ENCODE data around the gene TATDN2.

- TF ChIP-seq, protein P1, sequence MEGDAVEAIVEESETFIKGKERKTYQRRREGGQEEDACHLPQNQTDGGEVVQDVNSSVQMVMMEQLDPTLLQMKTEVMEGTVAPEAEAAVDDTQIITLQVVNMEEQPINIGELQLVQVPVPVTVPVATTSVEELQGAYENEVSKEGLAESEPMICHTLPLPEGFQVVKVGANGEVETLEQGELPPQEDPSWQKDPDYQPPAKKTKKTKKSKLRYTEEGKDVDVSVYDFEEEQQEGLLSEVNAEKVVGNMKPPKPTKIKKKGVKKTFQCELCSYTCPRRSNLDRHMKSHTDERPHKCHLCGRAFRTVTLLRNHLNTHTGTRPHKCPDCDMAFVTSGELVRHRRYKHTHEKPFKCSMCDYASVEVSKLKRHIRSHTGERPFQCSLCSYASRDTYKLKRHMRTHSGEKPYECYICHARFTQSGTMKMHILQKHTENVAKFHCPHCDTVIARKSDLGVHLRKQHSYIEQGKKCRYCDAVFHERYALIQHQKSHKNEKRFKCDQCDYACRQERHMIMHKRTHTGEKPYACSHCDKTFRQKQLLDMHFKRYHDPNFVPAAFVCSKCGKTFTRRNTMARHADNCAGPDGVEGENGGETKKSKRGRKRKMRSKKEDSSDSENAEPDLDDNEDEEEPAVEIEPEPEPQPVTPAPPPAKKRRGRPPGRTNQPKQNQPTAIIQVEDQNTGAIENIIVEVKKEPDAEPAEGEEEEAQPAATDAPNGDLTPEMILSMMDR (IDR thresholded peaks at IDR 0.05; ENCODE audit: poor library complexity), result no peak
- TF ChIP-seq EZH2 (IDR thresholded peaks at IDR 0.05; ENCODE audit: borderline replicate concordance), result no peak
Measured at GRCh38 chr3:10277115-10277625, 28.9 kb downstream of the TATDN2 start.
